ENCODE results near the gene MGLL. TPM values are rescaled to one million over a fixed set of nuclear protein-coding genes. Genes with fewer than 3 reads are reported as not detected.

Gene MGLL
- total and polyA plus RNA-seq, 9 of the 15 experiments (the other 6 are each of a cell fraction or from before 2014, with no cell fraction given): 0.12 to 0.32 (median 0.18) TPM; not detected in 6

DNA sequence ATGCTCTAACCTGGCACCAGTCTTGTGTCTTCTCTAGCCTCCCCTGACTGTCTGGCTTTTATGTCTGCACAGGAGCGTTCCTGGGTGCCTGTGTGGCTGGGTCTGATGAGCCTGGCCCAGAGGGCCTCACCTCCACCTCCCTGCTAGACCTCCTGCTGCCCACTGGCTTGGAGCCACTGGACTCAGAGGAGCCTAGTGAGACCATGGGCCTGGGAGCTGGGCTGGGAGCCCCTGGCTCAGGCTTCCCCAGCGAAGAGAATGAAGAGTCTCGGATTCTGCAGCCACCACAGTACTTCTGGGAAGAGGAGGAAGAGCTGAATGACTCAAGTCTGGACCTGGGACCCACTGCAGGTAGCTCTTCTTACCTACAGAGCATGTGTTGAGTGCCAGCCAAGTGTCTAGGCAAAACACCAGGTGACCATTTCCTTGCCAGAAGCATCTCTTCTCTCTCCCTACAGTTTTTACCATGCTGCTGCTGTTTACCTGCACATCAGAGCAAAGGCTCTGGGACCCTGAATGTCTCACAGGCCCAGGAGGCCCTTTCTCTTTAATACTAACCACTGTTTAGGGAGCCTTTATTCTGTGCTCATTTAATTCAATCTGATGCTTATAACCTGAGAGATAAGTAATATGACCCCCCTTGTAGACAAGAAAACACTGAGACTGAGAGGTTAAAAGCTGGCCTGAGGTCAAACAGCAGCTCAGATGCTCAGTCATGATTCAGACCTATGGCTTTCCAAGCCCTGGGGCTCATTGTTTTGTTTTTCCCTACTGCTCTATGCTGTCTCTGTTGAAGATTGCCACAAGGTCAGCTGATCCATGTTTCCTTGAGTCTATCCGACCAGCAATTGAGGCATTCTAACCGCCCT lies 182.9 kb downstream of the MGLL start:
- intact Hi-C loops (cut with micrococcal nuclease): no loop called here
- H3K79me2 ChIP-seq (ENCODE audit: control insufficient read depth, insufficient read depth, low read length): peaks cover 17% of the 10 kb centered on the region
- no peak overlapping the region for H3K4me2 ChIP-seq (ENCODE audit: insufficient read depth, low read length)
- no peak overlapping the region for H3K27ac ChIP-seq (ENCODE audit: extremely low read depth, low read depth, low read length)
- H3K9me1 ChIP-seq (ENCODE audit: control insufficient read depth, insufficient read depth, low read length): no peaks in the 10 kb centered on the region
- no peaks in the 10 kb centered on the region for H4K20me1 ChIP-seq (replicated peaks; ENCODE audit: control insufficient read depth, insufficient read depth, low read length)
- no peaks in the 10 kb centered on the region for H3K27me3 ChIP-seq (ENCODE audit: control insufficient read depth in 2 of 2, insufficient read depth in 2 of 2, low read length in 2 of 2)
- no peaks in the 10 kb centered on the region for H3K9me3 ChIP-seq (replicated peaks; ENCODE audit: control insufficient read depth, insufficient read depth, low read depth, low read length)
- no peak for FAIRE-seq
- H3K36me3 ChIP-seq (ENCODE audit: control insufficient read depth, insufficient read depth, low read length): peaks cover 10% of the 10 kb centered on the region; the same call in 2 of the 3 replicates
- no peak for DNase-seq (ENCODE audit: extremely low read depth in 1 of 4, low spot score in 3 of 4)
- peaks cover 0 to 3% of the 10 kb centered on the region in 2 experiments; a peak in 2 of 5 replicates for H3K4me1 ChIP-seq (replicated peaks in 1 of 2; ENCODE audit: control insufficient read depth in 2 of 2, insufficient read depth in 2 of 2, low read length in 2 of 2)
- CTCF ChIA-PET (ENCODE audit: low intra/inter-chr PET ratio): no interaction called here
- 93% methylated on average over 5 of the region's 5 CpGs for WGBS (ENCODE audit: insufficient coverage, low coverage, missing lambda C conversion rate)
- no peak for ATAC-seq
- no peak overlapping the region for H3K4me3 ChIP-seq
- no peak overlapping the region for H3K9ac ChIP-seq (ENCODE audit: insufficient read depth in 1 of 2, low read depth in 2 of 2, low read length in 2 of 2)
- POLR2A ChIA-PET: interaction anchor here (0.8 kb wide), 1 partner anchor 956 kb away, joined by 4 read pairs; no protein-coding TSS in a partner anchor
- in situ Hi-C loops (cut with MboI): no loop called here
- no TSS peak for BruUV-seq (replicated peaks)
- no peak overlapping the region for H2AFZ ChIP-seq (ENCODE audit: low read depth, low read length)
- TF ChIP-seq MTA2 (IDR thresholded peaks at IDR 0.05; ENCODE audit: low read depth): no peak
- TF ChIP-seq, protein P1, sequence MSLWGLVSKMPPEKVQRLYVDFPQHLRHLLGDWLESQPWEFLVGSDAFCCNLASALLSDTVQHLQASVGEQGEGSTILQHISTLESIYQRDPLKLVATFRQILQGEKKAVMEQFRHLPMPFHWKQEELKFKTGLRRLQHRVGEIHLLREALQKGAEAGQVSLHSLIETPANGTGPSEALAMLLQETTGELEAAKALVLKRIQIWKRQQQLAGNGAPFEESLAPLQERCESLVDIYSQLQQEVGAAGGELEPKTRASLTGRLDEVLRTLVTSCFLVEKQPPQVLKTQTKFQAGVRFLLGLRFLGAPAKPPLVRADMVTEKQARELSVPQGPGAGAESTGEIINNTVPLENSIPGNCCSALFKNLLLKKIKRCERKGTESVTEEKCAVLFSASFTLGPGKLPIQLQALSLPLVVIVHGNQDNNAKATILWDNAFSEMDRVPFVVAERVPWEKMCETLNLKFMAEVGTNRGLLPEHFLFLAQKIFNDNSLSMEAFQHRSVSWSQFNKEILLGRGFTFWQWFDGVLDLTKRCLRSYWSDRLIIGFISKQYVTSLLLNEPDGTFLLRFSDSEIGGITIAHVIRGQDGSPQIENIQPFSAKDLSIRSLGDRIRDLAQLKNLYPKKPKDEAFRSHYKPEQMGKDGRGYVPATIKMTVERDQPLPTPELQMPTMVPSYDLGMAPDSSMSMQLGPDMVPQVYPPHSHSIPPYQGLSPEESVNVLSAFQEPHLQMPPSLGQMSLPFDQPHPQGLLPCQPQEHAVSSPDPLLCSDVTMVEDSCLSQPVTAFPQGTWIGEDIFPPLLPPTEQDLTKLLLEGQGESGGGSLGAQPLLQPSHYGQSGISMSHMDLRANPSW (CRISPR knock-in tag; IDR thresholded peaks at IDR 0.05): no peak
- TF ChIP-seq, protein P2, sequence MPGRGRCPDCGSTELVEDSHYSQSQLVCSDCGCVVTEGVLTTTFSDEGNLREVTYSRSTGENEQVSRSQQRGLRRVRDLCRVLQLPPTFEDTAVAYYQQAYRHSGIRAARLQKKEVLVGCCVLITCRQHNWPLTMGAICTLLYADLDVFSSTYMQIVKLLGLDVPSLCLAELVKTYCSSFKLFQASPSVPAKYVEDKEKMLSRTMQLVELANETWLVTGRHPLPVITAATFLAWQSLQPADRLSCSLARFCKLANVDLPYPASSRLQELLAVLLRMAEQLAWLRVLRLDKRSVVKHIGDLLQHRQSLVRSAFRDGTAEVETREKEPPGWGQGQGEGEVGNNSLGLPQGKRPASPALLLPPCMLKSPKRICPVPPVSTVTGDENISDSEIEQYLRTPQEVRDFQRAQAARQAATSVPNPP (IDR thresholded peaks at IDR 0.05; ENCODE audit: borderline replicate concordance, insufficient read depth, insufficient read length): no peak
- TF ChIP-seq TAF9B (IDR thresholded peaks at IDR 0.05; ENCODE audit: partially characterized antibody): no peak
- TF ChIP-seq, protein P3, sequence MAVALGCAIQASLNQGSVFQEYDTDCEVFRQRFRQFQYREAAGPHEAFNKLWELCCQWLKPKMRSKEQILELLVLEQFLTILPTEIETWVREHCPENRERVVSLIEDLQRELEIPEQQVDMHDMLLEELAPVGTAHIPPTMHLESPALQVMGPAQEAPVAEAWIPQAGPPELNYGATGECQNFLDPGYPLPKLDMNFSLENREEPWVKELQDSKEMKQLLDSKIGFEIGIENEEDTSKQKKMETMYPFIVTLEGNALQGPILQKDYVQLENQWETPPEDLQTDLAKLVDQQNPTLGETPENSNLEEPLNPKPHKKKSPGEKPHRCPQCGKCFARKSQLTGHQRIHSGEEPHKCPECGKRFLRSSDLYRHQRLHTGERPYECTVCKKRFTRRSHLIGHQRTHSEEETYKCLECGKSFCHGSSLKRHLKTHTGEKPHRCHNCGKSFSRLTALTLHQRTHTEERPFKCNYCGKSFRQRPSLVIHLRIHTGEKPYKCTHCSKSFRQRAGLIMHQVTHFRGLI (CRISPR knock-in tag; IDR thresholded peaks at IDR 0.05): no peak
- TF ChIP-seq, protein P4, sequence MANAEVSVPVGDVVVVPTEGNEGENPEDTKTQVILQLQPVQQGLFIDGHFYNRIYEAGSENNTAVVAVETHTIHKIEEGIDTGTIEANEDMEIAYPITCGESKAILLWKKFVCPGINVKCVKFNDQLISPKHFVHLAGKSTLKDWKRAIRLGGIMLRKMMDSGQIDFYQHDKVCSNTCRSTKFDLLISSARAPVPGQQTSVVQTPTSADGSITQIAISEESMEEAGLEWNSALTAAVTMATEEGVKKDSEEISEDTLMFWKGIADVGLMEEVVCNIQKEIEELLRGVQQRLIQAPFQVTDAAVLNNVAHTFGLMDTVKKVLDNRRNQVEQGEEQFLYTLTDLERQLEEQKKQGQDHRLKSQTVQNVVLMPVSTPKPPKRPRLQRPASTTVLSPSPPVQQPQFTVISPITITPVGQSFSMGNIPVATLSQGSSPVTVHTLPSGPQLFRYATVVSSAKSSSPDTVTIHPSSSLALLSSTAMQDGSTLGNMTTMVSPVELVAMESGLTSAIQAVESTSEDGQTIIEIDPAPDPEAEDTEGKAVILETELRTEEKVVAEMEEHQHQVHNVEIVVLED (CRISPR knock-in tag; IDR thresholded peaks at IDR 0.05): no peak
- TF ChIP-seq, protein P5, sequence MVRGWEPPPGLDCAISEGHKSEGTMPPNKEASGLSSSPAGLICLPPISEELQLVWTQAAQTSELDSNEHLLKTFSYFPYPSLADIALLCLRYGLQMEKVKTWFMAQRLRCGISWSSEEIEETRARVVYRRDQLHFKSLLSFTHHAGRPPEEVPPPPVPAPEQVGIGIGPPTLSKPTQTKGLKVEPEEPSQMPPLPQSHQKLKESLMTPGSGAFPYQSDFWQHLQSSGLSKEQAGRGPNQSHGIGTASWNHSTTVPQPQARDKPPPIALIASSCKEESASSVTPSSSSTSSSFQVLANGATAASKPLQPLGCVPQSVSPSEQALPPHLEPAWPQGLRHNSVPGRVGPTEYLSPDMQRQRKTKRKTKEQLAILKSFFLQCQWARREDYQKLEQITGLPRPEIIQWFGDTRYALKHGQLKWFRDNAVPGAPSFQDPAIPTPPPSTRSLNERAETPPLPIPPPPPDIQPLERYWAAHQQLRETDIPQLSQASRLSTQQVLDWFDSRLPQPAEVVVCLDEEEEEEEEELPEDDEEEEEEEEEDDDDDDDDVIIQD (CRISPR knock-in tag; IDR thresholded peaks at IDR 0.05): no peak
- no peak for TF ChIP-seq HDAC2 (IDR thresholded peaks at IDR 0.05)
- TF ChIP-seq RB1 (IDR thresholded peaks at IDR 0.05; ENCODE audit: low read depth): no peak
